Activated CD4-positive, CD25-positive, alpha-beta regulatory T cell treated with anti-CD3 and anti-CD28 coated beads, Interleukin-2, amount 50 U/mL, for 24 hours (primary cell): ENCODE data around the gene UCHL1.
"Not testable (repeated sequence)": the region's sequence is repeated elsewhere in the genome, so short reads cannot be mapped to it uniquely, and the experiment has no call there.

Source experiments
- ATAC-seq, 2 donors: fragments of 150-1000 bp; cut with Tn5 transposase; one replicate each; pipeline ENCODE4 v1.10.0; 2021; ENCODE audit warnings: mild to moderate bottlenecking in 1 of 2, moderate library complexity in 1 of 2

The UCHL1 gene

DNA sequence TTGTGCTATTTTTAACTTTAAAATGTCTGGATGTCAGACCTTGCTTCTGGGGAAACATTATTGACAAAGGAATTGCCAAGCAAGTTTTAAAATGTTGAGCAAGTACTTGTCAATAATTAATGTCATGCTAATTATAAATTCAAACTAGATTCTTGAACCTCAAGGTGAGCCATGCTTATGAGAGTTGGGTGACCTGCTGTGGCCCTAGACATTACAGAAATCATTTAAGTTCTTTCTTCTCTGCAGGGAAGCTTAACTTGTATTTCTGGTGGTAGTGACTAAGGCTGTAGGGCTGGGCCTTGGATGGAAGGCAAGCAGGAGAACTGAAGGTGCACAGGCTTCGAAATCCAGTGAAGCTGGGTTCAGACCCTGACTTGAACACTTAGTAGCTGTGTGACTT is 14.8 kb upstream of the UCHL1 start:
- ATAC-seq: no peak

GRCh38 chr4:41245983-41246382 is 10.7 kb upstream of the UCHL1 start:
- ATAC-seq: no peak

- no peak for ATAC-seq
Measured at GRCh38 chr4:41256131-41256739, 493 bp upstream of the UCHL1 start.

GRCh38 chr4:41257257-41257901 is 651 bp downstream of the UCHL1 start:
- ATAC-seq: peak; percentile 59 to 60

DNA sequence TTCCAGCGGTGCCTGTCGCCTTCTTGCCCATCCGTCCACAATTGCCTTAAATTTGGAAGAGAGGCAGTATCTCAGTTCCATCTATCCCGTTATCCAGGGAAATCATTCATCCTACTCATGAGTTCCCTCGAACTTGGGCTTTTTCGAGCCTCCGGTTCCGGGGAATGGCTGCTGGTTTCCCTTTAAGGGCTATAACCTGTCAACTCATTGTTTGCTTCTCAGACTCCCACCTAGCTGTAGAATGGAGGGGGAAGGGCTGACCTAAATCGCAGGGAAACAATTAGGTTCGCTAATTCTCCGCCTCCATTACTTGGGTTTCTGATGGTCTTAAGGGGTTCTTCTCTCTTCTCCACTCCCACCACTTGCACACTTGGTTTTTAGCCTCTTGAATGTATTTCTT is 1.2 kb downstream of the UCHL1 start:
- no peak for ATAC-seq

DNA sequence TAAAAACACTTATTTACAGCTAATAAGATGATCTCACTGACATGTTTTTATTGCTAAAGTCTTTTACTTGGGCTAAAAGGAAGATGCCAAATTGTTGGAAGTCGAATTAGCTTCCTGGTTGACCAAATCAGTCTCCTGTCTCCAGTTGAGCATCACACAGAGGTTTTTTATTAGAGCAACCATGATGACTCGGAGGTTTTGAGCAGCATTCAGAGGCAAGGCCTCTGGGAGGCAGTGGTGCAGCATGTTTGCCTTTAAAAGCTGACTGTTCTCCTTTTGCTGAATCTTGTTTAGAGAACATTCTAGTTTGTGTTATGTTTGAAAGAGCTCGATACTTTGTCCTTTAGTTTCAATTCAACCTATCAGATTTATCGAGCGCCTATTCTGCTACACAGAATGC is 2.1 kb downstream of the UCHL1 start:
- ATAC-seq: no peak

DNA sequence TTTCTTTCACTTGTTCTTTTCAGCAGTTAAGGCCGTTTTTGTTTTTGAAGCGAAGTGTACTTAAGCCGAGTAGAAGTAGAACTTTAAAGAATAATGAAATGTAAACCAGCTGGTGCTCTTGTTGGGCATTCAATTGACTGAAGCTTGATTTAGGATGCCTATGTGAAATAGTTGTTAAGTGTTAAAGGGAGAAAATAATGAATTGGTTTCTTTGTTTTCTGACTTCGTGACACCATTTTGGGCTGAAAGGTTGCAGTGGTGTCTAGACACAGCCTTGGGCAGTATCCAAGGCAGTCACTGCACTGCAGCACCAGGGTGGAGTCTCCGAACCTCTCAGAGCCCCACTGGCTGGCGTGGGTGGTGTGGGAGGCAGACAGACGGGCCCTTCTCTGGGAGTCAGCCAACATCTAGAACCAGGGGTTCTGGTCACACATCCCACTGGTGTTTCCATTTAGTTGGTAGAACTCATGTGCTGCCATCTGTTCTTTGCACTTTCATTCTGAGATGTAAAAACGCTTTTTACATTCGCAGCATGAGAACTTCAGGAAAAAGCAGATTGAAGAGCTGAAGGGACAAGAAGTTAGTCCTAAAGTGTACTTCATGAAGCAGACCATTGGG is 3.5 kb downstream of the UCHL1 start:
- ATAC-seq: no peak

- ATAC-seq: no peak
Measured at GRCh38 chr4:41262198-41262597, 5.5 kb downstream of the UCHL1 start.

GRCh38 chr4:41264212-41264611 is 7.5 kb downstream of the UCHL1 start:
- ATAC-seq: no peak

DNA sequence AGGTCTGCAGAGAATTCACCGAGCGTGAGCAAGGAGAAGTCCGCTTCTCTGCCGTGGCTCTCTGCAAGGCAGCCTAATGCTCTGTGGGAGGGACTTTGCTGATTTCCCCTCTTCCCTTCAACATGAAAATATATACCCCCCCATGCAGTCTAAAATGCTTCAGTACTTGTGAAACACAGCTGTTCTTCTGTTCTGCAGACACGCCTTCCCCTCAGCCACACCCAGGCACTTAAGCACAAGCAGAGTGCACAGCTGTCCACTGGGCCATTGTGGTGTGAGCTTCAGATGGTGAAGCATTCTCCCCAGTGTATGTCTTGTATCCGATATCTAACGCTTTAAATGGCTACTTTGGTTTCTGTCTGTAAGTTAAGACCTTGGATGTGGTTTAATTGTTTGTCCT is 11.3 kb downstream of the UCHL1 start:
- no peak for ATAC-seq

DNA sequence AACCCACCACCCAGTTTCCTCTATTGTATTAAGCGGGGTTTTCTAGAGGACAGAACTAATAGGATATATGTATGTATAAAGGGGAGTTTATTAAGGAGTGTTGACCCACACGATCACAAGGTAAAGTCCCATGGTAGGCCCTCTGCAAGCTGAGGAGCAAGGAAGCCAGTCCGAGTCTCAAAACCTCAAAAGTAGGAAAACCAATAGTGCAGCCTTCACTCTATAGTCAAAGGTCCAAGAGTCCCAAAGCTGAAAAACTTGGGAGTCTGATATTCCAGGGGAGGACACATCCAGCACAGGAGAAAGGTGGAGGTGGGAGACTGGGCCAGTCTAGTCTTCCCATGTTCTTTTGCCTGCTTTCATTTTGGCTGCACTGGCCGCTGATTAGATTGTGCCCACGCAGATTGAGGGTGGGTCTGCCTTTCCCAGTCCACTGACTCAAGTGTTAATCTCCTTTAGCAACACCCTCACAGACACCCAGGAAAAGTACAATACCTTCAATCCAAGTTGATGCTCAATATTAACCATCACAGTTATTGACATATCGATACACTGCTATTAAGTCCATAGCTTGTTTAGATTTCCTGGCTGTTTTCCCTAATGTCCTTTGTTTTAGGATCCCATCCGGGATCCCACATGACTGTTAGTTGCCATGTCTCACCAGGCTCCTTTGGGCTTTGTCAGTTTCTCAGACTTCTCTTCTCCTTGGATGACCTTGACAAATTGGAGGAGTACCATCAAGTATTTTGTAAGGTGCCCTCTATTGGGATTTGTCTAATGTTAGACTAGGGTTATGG is 12.2 kb downstream of the UCHL1 start:
- ATAC-seq: no peak

GRCh38 chr4:41269682-41270081 is 13.0 kb downstream of the UCHL1 start:
- no peak for ATAC-seq

GRCh38 chr4:41275931-41276330 is 19.2 kb downstream of the UCHL1 start:
- ATAC-seq: not testable (repeated sequence)

- ATAC-seq: no peak
Measured at GRCh38 chr4:41280010-41280409, 23.3 kb downstream of the UCHL1 start.

- peak; percentile 81 to 84 for ATAC-seq
Measured at GRCh38 chr4:41281038-41281634, 24.4 kb downstream of the UCHL1 start.

GRCh38 chr4:41282366-41282765 is 25.6 kb downstream of the UCHL1 start:
- ATAC-seq: no peak

GRCh38 chr4:41285202-41285863 is 28.6 kb downstream of the UCHL1 start:
- ATAC-seq: no peak

DNA sequence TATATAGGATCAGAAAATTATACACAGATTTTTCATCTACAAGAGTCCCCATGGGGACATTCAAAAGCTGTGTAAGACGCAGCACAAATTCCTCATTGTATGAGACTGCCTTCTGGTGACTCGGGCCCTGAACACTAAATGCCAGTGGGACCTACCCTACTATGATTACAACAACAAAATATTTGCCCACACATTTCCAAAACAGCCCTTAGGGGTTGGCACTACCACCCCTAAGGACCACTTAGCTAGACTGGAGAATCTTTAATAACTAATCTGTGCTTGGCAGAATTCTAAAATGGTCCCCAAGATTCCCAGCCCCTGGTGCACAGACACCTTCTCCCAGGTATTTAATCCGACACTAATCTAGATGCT is 29.1 kb downstream of the UCHL1 start:
- no peak for ATAC-seq

DNA sequence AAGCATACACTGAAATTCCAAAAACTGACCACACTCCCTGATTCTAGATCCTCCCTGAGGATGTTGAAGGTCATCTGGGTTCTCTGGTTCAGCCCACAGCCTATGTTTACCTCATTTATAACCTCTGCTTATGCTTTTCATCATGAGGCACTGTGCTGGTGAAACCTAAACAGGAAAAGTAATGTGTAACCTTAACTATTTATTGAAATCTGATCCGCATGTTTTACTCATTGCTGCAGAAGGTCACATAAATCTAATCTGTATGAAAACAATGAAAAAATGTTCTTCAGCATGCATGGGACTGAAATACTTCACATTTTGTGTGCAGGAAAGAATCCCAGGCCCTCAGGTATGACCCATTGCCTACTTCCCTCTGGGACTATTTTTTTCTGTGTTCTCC is 30.3 kb downstream of the UCHL1 start:
- ATAC-seq: no peak

DNA sequence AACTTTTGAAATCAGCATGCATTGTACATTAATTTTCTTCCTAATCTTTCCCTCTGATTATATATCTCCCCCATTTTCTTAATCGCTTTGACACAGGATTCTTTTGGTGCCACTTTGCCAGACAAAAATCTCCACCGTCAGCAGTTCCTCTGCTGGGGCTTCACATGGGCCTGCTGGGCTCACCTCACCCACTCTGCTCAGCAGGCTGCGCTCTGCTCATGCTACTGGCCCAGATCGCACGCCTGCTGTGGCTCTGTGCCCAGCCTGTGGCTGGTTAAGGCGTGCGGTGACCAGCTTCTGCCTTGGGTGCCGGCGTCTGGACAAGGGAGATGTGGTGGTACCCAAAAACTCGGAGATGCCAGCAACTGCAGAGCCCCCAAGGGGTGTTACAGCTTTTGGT is 31.1 kb downstream of the UCHL1 start:
- no peak for ATAC-seq

GRCh38 chr4:41288254-41288653 is 31.5 kb downstream of the UCHL1 start:
- no peak for ATAC-seq

DNA sequence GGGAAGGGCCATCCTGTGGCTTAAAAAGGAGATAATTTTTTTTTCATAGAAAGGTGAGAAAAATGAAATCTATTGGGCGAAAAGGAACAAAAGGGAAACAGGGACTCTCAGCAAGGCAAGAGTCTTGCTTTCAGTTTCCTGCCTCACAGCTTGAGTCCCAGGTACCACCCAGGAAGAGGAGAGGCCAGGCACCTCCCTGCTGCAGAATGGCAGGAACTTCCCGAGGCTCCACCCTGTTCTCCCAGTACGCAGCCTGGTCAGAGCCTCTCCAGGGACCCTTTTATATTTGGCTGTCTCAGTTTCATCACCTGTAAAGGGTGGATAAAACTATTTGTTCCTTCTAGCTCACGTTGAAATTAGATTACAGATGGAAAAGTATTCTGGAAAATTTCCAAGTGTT is 33.8 kb downstream of the UCHL1 start:
- no peak for ATAC-seq
